Activated CD8-positive, alpha-beta memory T cell treated with anti-CD3 and anti-CD28 coated beads, Interleukin-2, amount 50 U/mL, for 4 hours (primary cell): ENCODE data around the gene TAF4.
A peak's percentile ranks its signal among the peaks of the same experiment; 100 is the strongest.

ENCODE experiments used
- DNase-seq: peaks from one replicate; pipeline ENCODE4 v3.0.0-alpha.2; 2020

Gene TAF4

DNA sequence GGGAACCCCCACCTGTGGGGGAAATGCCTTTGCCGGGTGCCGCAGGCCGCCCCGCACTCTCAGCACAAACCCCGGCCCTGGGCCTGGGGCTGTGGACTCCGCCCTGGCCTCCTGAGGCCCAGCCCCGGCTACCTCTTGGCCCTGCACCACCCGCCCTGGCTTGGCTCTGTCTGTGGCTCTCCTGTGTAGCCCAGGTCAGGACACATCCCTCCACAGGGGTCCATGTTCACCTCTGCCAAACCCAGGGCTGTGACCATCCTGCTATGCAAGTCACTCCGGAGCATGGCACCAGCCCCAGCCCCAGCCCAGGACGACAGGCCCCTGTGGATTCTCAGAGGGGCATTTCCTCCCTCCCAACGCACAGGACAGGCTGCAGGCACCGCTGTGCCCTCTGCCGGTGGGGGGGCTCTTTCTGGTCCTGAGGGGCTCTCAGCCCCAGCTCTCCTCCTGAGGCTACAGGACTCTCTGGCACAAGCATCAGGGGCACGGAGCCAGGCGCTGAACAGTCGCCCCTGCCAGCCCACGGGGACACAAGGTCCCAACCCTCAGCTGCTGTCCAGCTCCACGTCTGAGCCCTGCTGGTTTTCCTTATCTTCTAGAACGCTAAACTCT is 45.7 kb downstream of the TAF4 start:
- DNase-seq: no peak

DNA sequence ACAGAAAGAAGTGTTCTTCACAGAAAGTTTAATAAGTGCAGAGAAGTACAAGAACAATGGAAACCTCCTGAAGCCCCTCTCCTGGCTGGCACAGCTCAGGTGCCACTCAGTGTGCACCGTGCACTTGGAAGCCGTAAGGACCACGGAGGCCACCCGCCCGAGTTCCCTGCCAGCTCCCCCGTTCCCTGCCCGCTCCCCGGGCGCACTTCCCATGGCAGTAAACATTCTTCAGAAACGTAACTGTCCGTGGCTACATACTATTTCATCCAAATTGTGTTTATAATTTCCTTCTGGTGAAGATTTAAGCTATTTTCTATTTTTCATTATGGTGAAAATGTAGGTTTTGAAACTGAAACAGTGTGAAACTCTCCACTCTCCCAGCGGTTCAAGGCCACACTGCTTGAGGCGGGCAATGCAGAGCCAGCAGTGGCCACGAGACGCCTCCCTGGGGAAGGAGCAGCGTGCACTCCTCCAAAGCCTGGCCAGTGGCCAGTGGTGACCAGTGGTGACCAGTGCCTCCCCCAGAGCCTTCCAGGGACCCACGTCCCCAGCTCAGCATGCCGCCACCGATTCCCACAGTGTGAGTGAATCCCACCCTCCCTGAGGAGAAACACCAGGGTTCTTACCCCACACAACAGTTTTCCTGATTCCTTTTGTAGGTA is 46.4 kb downstream of the TAF4 start:
- DNase-seq: no peak

DNA sequence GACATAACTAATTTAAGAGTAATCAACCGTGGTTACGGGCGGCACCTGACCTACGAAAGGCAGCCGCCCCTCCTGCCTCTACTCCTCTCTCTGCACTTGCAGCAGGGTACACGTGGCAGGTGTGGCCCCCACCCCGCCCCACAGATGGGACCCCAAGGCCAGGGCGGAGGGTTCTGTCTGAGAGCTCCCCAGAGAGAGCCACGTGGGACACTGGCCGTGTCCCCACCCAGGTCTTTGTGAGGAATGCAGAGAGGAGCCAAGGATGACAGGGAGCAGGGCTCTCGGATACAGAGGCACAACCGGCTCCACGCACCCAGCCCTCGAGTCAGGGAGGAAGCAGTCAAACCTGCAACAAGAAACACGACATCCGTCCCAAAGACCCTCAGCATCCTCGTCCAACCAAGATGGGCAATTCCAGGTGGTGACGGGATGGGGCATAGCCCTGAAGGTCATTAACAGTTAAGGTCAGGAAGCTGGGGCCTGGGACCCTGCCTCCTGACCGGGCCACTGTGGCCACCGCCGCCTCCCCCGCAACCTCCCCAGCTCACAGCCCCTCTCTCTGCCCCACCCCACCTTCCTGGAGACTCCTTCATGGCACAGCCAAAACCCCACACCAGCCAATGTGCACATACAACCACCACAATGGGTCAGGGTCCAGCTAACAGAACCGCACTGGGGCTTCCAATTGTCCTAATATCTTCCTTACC is 47.1 kb downstream of the TAF4 start:
- DNase-seq: no peak

DNA sequence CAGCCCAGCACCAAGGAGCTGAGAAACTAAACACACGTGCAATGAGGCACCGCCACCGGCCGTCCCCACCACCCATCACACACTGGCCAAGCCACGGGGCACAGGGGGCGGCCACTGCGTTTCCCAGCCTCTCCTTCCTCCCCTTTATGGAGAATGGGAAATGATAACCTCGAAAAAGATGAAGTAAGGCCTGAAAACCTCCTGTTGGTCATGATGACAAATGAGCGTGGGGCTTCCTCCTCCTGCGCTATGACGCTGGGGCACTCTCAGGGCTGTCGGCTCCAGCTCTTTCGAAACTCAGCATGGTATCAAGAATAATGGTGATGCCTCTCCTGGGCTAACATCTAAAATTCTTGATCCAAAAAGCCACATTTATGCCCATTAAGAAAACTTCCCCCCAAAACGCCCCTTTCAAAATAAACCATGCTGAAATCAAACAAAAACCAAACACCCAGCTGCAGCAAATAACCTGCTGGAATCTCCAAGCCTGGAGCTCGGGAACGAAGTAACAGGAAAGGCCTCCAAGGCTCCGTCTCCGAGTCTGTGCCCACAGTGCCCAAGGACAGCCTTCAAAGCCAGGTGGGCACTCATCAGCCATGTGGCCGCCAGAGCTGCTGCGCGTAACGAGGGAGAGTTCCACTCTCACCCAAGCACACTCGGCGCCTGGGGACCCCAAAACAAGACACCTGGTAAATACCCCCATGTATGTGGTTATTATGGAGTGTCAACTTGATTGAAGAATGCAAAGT is 50.0 kb downstream of the TAF4 start:
- DNase-seq: no peak

DNA sequence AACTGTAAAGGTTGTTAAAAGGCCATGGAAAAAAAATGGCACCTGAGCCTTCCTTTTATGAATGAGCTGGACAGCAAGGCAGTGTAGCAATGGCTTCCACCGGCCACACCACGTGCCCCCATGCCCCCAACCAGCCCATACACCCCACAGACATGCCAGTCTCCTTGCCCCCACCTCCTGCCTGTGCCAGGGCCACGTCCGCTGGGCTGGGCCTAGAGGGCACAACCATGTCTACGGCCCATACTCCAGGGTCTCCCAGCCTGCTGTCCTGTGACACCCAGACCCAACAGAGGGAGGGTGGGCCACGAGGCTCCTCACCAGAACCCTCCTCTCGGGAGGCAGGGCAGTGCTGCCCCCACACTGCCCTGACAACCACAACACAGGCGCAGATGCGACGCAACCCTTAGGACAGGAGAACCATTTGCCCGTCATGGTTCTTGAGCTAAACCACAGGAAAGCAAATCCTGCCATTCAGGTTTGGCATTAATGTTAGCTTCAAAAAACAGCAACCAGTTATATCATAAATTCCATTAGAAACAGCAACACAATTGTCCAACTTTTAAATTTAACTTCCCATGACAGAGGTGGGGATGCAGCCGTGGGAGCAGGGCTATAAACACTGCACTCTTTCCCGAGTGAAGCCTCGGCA is 50.7 kb downstream of the TAF4 start:
- no peak for DNase-seq

DNA sequence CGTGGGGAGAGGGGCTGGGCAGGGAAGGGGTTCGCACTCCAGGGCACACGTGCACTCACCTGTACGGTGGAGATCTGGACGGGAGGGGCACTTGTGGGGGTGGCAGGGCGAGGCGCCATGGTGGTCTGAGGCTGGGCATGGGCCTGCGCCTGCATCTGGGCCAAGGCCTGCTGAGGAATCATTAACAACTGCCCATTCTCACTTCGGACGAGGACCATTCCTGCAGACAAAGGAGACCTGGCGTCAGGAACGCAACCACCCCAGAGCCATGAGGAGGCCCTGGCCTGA is 51.2 kb downstream of the TAF4 start:
- DNase-seq: no peak

DNA sequence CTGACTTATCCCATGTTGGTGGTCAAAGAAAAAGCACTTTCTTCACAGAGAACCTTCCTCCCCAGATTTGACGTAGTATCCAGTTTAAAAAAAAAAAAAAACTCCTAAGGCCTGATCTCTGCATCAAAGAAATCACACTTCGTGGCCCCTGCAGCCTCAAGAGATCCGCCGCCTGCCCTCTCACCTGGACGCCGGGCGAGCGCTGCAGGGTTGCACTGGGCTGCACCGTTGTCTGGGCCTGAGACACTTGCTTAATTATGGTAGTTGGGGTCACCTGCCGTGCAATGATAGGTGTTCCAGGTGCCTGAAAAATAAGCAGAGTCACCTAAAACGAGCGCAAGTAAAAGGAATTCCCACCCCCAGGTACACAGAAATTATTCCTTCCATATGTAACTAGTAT is 53.0 kb downstream of the TAF4 start:
- DNase-seq: no peak

DNA sequence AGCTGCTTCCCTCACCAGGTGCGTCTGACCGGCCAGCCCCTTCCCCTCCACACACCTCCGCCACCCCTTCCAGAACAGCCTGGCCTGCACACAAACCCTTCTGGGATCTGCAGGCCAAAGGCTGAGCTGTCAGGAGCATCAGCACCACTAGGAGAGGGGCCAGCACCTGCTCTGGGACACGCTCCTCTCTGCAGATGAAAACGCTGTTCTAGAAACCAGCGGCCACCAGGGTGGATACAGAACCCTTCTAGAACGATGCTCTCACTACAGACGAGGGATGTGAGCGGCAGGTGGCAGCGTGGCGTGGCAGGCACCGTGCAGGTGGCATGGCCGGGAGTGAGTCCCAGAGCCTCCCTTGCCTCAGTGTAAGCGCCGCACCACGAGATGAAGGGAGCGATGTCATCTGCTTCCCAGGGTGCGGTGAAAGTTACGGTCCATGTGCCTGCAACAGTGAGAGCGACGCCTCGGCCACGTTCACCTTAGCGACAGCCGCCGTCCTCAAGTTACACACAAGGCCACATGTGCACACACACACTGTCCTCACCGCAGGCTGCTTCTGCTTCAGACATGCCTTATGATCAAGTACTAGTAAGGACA is 53.6 kb downstream of the TAF4 start:
- DNase-seq: no peak

DNA sequence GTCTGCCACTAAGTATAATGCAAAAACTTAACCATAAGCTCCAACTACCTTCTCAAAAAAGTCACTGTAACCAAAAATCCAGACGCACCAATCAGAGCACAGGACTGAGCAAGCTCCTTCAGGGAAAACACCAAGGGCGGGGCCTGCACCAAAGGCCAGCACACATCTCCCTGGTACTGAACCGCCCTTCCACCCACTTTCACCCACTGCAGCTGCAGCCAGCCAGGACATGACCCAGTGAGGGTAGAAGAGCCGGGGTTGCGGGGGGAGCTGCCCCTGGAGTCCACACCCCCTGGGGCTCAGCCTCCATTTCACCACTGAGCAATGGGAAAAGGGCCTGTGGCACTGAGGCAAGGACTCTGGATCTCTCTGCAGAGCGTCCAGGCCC is 54.3 kb downstream of the TAF4 start:
- no peak for DNase-seq

DNA sequence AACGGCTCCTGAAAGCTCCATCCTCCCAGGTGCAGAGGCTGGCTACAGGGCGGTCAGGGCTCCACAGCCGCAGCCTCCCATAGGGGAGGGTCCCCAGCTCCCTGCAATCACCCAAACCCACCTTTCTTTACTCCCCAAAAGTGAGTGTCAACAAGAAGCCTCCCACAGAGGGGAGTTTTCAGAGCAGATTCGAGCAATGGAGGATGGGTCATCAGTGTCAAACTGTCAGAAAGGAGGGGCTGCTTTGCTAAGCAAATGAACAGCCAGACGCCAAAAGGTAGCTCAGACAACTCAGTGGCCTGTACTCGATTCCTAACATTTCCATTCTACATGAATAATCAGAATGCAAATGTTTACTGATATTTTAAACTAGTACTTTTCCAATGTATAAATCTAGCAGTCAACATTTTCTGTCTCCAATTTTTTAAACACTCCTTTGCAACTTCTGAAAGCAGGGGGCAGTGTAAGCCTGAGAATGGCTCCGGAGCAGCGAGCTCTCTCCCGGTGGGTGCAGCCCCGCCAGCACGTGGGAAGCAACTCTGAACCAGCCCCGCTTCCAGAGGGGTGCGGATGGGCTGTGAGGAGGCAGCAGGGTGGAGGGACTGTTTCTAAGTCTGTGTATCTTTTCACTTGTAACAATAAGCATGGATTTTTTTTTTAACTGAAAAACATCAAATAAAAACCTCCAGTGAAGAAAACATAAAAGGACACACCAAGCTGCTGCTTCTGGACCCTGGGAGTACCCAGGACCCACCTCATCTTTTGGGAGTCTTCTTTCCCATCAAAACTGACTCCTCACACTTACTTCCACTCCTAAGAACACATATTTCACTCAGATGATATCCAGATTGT is 54.9 kb downstream of the TAF4 start:
- peak; percentile 64 for DNase-seq

DNA sequence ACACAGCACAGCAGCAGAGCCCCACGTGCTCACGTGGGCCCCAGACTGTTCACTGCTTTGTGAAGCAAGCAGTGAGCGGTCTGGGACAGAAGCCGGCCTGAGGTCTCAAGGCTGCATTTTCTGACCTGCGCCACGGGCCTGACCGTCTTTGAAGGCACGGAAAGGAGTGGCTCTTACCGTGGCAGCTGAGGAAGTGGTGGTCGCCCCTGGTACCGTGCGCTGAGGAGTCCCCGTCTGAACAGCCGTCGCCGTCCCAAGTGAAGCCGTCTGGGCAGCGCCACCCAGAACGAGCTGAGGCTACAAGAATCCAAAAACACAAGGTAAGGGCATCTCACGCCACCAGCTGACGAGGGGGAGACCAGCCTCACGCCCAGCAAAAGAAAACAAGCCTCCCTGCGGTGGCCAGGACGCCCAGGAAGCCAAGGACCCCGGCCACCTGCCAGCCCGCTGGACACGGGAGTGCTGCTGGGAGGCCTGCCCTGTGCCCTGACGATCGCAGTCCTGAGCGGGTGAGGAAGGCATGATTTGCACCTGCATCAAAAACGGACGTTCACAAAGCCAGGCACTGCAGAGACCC is 55.7 kb downstream of the TAF4 start:
- DNase-seq: no peak

DNA sequence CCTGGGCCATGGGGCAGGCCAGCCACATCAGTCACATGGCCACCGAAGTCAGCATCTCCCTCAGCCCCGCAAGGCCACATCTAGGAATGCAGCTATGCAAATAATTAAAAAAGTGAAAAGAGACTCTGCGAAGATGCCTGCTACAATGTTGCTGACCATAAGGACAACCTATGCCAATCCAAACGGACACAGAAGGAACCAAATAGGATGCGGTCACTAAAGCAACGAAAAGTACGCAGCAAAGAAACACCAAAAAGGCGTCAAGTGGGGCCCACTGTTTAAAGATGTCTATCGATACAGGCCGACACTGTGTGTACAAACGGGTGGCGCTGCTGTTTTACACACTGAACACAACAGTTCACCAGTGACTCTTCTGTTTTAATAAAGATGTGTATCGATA is 56.4 kb downstream of the TAF4 start:
- DNase-seq: no peak

DNA sequence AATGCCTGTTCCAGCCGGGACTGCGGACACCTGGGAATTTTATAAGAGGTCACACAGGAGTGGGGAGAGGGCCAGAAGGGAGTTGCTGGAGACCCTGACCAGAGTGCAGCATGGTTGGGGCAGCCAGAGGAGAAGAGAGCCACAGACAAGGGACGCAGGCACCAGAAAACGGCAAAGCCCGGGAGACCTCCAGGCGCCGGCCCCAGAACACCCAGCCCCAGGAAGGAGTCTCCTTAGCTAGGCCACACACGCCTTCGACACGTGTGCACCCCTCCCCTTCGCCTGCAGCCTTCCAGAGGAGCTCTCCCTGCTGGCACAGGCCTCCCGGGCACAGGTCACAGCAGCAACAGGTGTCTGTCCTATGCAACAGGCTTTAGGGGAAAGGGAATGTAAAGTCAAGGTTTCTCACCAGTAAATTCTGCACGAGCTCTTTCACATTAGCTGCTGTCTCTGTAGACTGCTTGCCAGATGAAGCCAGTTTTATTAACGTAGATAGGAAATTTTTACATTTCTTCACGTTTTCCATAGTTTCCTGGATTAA is 57.0 kb downstream of the TAF4 start:
- no peak for DNase-seq

DNA sequence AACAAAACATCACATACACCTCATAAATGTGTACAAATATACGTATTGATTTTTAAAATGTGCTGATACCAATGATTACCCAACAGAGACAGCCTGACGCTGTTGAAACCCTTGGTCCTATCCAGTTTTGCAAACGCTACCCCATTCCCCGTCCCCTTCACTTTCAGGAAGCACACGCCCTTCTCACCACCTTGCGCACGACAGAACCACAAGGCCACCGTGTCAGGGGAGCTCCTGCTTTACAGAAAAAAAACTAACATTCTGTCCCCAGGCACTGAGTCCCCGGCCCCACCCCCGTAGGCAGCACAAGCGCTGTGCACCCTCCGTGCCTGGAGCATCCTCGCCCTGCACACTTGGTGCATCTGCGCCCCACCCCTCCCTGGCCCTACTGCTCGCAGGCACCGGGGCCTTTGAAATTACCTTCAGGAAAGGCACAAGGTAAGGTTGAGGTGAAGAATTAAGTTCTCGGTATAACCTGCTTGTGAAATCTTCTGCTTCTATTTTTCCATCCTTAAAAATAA is 58.5 kb downstream of the TAF4 start:
- no peak for DNase-seq

DNA sequence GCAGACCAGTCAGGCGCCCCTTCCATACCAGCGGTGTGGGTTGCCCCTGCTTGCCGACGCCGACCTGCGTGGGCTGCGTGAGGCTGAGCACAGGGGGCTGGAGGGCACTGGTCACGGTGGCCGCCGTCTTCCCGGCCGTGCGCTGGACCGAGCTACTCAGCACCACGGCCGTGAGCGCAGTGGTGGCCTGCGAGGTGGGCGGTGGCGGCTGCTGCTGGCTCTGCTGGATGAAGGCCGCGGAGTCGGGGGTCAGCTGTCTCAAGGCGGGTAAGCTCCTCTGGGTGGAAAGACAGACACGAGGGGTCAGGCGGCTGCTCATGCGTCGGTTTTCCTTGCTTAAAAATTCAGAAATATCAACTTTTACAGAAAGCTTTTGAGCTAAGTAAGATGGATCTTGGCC is 59.2 kb downstream of the TAF4 start:
- no peak for DNase-seq

DNA sequence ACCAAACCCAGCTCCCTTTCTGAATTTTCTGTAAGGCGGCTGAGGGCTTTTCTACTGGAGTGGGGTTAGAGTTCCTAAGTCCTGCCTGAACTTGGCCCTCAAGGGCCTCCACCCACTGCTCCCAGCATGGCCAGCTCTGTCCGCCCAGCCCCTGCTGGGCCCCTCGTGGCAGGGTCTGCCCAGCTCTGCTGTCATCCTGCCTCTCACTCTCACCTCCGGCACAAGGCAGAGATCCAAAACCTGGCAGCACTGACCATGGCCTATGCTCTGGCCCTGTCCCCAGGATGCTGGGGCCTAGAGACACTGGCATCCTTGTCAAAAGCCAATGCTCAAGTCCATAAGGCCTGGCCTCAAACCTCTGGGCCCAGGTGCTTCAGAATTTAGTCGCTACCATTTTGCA is 61.1 kb downstream of the TAF4 start:
- no peak for DNase-seq

DNA sequence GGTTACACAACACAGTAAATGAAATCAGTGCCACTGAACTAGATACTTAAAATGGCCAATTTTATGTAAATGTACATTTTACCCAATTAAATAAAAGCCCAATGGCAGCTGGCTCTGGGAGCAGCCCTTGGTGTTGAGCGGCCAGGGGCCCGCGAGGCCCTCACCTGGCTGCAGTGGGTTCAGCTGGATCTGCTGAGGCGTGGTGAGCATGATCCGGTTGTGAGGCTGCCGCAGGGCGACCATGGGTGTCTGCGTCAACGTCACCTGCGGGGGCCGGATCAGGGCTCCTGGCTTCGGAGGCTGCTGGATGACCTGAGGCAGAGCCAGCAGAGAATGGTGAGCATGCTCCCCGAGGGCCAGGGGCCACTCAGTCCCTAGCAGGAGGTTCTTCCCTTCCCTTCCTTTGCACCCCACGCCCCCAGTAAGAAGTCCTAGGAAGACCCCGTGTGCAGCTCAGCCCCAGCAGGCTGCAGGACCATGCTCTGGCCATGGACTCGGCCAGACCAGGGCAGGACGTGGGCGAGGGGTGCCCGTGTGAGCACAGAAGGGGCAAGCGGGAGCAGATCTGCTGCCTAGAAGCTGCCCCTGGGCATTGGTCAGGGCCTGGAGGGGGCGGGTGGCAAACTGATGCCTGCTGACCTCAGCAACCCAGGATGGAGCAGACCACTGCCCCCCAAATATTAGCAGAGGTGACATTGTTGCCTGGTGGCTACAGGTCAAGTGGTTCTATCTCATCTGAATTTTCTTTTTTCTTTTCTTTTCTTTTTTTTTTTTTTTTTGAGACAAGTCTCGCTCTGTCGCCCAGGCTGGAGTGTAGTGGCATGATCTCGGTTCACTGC is 61.9 kb downstream of the TAF4 start:
- no peak for DNase-seq

DNA sequence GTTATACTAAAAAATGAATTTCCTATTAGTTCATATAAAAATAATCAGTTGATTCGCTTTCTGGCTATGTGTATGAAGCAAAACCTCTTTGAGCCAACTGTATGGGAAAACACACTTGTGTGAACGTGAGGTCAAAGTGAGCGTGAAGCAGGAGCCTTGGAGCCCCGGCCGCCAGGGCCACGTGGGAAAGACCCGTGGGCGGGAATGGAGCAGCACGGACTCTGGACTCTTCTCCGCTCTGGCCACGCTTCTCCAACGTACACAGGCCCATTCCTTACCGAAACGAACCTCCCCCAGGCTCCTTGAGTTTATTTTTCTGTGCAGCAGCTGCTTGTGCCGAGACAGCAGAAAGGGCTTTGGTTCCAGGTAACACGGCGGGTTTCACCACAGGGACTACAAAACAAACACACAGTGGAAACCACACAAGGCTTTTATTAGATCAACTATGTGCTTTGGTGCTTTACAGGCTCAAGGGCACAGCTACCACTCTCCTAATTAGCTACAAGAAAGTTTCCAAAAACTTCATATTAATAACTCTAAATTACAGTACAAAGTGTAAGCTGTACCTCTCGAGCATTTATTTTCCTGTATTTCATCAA is 62.7 kb downstream of the TAF4 start:
- DNase-seq: no peak

DNA sequence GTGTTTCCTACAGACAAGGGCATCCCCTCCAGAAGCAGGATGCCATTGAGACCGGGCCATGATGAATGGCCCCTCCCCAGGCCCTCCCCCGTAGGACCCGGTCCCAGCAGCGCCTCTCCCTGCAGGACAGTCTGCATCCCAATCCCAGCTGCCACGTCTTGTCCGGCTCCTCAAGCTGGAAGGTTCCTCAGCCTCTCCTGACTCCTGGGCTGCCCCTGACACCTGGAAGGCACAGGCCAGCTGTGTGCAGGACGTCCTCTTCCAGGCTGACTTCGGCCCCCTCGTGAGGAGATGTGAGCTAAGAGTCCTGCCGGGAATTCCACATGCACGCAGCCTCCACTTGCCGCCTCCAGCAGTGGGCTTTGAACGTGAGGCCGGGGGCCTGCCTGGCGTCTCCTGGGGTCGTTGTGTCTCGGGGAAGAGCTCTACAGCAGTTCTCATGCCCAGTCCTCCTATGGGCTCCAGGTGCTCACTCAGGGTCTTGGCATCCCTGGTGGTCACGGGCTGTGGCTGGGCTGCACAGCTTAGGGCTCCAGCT is 64.4 kb downstream of the TAF4 start:
- no peak for DNase-seq
